Measurements from ENCODE around the gene SLC6A6.

SLC6A6 gene

DNA sequence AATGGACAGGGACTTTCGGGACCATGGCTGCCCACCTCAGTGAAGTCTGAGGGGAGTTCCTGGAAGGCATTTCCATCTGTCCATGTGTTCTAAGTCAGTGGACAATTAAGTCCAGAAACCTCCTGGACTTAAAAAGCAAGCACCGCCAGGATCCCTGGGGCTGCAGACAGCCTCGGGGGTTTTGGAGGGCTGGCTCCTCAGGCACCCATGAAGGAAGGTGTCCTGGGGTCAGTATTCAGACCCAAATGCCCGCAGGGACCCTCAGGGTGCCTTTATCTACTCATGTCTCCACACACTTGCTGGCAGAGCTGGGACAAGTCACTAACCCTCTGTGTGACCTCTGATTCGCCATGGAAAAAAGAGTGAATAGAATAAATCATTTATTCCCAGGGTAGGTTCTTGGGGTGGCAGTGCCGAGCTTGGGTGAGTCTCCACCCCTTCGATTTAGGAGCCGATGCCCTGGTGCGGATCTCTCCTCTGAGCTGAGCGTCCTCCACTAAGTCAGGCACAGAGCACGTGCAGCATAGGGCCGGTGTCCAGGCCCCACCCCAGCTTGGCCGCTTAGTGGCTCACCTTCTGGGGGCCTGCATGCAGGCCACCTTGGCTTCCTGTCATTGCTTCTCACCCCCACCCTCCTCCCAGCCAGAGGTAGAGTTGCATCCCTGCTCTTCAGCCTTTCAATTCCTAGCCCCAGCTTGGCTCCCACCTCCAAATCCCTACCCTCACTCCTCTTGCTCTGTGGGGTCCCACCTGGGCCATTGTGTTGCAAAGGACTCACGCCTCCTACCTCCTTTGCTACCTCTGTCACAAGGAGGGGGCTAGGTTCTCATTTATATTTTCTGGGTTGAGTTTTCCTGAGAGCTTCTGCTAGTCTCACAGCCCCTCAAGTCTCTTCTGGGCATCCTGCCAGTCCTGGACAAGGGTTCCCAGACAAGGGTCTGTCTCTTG is 19.9 kb downstream of the SLC6A6 start:
- DNase-seq, result no peak

DNA sequence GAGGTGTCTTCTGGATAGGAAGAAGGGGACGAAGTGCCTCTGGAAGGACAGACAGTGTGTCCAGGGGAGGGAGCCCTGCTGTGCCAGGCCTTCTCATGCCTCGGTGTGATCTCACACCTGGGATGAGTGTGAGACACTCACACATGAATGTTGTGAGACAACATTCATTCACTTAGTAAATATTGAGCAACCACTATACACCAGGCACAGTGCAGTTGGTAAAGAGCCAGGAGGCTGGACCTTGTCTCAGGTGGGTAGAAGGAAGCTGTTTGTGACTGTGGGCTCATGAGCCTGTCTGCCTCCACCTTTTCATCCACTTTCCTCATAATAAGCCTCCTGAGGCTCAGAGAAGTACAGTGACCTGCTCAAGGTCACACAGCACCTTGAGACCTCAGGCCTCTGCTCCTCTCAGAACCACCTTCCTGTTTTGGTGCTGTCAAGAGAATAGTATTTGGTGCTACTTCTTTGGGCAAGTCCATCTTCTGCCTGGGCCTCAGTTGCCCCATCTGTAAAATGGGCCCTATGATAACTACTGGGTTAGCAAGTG is 20.9 kb downstream of the SLC6A6 start:
- DNase-seq, result no peak

DNA sequence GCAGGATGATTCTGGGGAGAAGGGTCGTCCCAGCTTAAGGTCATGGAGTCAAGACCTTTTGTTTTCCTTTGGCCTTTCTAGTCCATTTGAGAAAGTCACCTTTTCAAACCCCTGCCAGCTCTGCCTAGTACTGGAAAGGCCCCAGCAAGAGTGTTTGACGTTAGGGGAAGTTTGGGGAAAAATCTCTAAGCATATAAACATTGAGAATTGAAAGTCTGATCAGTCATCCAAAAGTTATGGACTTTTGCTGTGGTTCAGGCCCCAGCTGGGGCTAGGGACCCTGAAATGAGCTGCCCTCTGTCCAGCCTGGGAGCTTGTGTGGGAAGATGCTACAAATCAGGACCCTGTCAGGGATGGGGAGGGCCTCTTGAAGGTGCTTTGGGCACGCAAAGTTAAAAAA is 21.6 kb downstream of the SLC6A6 start:
- no peak for DNase-seq

DNA sequence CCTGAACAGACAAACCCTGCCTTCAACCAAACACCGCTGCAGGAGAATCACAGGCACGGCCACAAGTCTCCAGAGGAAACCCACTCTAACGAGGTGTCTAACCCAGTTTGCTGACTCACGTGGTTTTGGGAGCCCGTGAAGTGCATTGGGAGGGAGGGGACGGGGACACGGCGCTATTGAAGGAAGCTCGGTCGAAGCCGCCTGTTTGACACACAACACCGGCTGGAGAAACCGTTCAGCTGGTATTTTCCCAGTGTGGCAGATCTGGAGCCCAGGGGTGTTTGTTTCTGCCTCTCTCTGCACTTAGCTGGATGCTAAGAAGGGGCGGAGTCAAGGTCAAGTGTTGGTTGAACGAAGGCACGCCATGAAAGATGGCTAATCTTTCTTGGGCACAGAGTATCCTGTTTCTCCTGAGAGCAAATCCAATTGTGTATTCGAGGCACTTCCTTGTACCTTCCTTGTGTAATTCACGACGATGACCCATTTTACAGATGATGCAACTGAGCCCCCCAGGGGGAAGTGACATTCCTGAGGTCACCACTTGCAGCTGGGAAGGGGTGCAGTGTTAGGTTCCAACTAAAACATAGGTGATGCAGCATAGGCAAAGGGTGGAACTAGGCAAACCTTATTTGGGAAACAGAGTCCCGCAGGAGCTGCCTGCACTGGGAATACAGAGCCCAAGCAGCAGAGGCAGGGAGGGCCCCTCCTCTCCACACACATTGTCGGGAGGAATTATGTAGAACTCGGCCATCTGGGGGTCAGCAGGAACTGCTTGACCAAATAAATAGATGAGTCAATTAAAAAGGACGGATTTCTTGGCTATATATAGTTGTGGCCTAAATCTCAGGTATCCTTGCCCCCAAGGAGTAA is 22.5 kb downstream of the SLC6A6 start:
- no peak for DNase-seq

DNA sequence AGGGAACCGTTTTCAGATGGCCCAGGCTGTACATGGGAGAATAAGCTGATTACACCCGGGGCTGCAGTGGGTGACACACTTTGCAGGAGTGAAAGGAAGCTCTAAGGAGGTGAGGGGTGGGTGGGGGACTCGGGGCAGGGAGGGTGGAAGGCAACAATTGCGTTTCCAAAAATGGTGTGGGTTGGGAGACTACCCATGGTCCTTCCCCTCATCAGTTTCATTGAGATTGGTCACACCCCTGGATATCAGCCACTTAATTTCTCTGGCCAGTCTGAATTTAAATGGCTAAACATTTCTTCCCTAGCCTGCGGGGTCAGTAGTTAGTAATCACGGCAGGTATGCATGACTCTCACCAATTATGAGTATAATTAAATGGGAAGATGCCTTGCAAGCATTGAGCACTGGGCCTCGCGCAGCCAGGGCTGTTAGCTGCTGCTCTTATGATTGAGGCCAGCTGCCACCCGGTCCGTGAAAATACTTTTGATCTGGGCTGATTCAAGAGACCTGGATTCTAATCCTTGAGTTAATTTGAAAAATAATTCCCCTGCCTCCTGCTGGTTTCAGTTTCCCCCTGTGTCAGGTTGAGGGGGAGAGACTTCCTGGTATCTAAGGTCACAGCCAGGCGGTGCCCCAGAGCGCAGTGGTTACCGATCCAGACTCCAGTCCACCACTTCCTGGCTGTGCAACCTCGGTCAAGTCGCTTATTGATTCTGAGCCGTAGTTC is 23.3 kb downstream of the SLC6A6 start:
- no peak for DNase-seq

- DNase-seq, result no peak
Observed at GRCh38 chr3:14426305-14426620, 23.9 kb downstream of the SLC6A6 start.

DNA sequence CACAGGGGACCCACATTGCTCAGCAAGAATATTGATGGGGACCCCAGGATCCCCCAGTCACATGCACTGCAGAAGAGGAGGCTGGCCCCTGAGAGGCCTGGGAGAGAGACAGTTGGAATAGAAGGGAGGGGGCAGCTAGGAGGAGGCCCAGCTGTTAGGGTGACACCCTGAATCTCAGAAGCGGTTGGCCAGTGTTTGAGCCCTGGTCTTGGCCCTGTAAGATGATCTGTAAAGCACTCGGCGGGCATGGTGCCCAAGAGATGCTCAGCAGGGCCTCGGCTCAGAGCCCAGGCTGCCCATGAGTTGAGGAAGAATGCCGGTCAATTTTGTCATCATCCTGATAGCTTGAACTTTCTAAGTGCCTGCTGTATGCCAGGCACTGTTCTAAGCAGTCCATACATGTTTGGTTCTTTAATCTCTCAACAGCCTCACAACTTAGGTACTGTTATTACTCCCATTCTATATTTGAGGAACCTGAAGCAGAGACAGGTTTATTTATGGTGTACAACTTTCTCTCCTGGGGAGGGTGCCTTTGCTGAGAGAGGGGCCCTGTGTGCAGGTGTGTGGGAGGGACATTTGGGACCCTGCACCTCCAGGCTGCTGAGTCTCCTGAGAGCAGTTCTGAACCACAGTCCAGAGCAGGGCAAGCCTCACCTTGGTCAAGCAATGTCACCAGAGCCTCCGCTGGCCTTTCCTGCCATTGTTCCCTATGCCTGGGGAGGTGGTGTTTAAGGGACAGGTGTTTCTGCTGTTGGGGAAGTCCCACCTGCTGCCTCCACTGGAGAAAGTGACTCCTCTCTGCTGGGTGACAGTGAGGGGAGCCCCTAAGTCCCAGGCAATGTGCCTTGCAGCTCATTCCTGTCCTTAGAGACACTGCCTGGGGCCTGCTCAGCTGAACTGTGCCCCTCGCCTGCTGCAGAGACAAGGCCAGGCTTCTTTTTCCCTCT is 26.0 kb downstream of the SLC6A6 start:
- no peak for DNase-seq

- no peak for DNase-seq
Observed at GRCh38 chr3:14429237-14429636, 26.8 kb downstream of the SLC6A6 start.

DNA sequence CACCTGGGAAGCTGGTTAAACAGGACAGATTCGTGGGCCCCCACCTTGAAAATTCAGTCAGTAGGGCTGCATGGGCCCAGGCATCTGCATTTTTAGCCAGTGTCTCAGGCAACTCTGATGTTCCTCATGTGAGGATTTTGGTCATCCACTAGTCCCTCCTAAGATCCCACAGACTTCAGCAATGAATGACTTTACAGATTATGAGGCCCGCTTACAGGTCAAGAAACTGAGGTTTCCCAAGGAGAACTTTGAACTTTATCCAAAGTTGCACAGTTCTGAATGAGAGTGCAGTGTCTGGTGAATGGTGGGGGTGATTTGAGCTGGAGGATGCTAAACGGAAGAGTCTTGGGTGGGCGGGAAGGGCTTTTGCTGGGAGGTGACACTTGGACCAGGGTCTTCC is 27.2 kb downstream of the SLC6A6 start:
- no peak for DNase-seq

DNA sequence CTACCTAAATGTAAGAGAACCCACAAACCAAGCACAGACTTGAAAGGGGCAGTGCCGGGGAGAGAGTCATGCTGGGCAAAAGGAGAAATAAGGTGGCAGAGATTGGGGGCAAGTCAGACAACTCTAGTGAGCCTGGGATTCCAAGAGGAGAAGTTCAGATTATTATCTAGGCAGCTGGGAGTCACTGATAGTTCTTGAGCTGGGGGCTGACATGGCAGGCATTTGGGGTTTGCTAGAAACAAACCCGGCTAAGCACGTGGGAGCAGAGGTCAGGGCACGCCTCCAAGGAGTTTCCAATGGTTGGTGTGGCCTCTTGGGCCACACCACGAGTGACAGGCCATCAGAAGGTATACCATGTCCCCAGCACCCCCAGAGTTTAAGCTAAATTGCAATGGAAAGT is 27.6 kb downstream of the SLC6A6 start:
- DNase-seq, result no peak

- DNase-seq, result no peak
Observed at GRCh38 chr3:14430706-14431451, 28.5 kb downstream of the SLC6A6 start.

- DNase-seq, result no peak
Observed at GRCh38 chr3:14431452-14431916, 29.1 kb downstream of the SLC6A6 start.

- DNase-seq, result peak; percentile 63
Observed at GRCh38 chr3:14431917-14432834, 29.8 kb downstream of the SLC6A6 start.

GRCh38 chr3:14433106-14433505 is 30.7 kb downstream of the SLC6A6 start:
- DNase-seq, result no peak

- DNase-seq, result no peak
Observed at GRCh38 chr3:14434126-14434497, 31.7 kb downstream of the SLC6A6 start.

- no peak for DNase-seq
Observed at GRCh38 chr3:14434498-14435151, 32.2 kb downstream of the SLC6A6 start.

- DNase-seq, result no peak
Observed at GRCh38 chr3:14435175-14436014, 33.0 kb downstream of the SLC6A6 start.

GRCh38 chr3:14436954-14437281 is 34.5 kb downstream of the SLC6A6 start:
- no peak for DNase-seq

Measured in NCI-H226 (cell line).